Raji (cell line): ENCODE measurements around the gene WDR4.

Experiments used
- POLR2A ChIP-seq: IDR thresholded peaks from 2 replicates; pipeline ENCODE4 v1.6.1; 2011; ENCODE audit warnings: low read depth, low read length, control low read depth; ENCODE audit not compliant: insufficient read depth

Gene WDR4

DNA sequence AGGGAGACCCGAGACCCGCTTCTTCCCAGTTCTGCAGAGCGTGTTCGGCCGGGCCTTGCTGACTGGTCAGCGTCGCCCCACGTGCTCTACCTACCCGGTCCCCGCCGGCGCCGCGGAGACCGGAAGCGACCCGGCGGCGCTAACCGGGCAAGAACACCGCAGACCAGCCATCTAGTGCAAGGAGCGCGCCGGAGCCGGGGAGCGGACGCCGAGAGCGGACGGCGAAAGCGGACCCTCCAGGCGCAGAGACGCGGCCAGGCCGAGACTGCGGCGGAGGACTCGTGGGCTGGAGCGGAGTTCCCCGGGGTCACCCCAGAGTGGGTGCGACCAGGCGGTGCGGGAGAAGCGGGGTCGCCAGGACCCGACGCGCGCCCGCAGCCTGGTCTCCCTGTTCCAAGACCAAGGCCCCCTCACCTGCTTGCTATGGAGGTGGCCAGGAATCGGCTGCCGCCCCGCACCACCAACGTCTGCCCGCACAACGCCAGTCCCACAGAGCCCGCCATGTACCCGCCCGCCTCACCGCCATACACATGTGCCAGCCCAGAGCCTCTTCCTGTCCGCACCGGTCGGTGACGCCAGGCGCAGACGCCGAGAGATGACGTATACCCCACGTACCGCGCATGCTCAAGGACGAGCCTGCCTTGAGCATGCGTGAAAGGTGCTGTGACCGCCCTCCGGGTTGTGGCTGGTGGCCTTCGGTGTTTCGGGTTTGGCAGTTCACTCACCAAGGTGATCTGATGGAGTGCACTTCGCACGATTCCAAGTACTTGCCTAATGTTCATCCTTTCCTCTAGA, at the start of gene WDR4:
Gene WDR4 (minus strand): TSS at position 547 of the 795 bp plus-strand sequence. CDS start 44 bp downstream, at position 503.
- peak; percentile 99 for TF ChIP-seq POLR2A

- no peak for TF ChIP-seq POLR2A
These were observed 46.0 kb upstream of the WDR4 start, which contains the start of gene ERVH48-1 for GRCh38 chr21:42925114-42925926. TSS of gene ERVH48-1 (minus strand) at chr21:42925630. CDS start at chr21:42919006, 6,624 bp downstream.

GRCh38 chr21:42924433-42924751, 45.1 kb upstream of the WDR4 start:
- no peak for TF ChIP-seq POLR2A

DNA sequence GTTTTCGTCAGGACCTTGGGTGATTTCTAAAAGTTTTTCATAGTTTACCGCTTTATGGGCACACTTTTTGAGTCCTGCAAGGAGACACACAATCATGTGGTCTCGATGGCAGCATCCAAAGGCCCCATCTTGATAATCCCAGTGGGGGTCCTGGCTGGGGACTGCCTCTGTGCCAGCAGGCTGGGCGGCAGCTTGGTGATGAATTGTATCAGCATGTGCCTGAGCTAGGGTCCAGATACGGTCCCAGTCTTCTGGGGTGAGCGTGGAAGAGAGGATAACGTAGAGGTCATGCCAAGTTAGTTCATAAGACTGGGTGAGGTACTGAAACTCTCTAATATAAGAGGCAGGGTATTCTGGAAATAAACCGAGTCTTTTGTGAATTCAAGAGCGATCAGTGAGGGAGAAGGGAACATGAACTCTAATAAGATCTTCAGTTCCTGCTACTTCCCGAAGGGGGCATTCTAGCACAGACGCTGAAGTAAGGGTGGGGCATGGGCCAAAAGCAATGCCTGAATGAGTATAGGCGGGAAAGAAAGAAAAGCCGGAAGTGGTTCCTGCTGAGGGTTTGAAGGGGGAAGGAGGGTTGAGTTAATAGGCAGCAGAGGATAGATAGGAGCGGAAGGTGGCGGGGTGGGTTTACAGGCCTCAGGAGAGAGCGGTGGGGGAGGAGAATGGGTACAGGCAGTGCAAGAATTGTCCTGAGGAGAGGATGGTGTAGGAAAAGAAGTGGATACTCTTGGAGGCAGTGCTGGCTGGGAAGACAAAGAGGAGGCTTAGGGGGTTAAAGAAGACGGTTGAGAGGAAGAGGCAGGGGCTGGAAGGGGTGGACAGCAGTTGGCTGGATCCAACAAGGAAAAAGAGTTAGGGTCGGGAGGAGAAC, 44.5 kb upstream of the WDR4 start:
- TF ChIP-seq POLR2A: peak; percentile 49

GRCh38 chr21:42922918-42923317, 43.6 kb upstream of the WDR4 start:
- no peak for TF ChIP-seq POLR2A

GRCh38 chr21:42921927-42922326, 42.6 kb upstream of the WDR4 start:
- TF ChIP-seq POLR2A: no peak

- TF ChIP-seq POLR2A: no peak
These were observed 39.0 kb upstream of the WDR4 start for GRCh38 chr21:42918291-42918690.

DNA sequence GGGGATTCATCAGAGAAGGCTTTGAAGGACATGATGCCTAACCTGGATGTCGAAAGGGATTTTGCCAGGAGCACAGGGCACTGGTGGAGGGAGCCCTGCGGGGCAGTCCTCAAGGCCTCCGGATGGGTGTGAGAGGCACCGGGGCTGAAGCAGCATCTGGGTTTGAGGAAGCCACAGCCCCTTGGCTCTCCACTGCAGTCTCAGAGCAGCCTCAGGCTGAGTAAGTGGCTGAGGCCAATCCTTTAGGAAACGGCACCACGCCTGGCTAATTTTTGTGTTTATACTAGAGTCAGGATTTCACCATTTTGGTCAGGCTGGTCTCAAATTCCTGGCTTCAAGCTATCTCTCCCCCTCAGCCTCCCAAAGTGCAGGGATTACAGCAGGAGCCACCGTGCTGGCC, 34.1 kb upstream of the WDR4 start:
- TF ChIP-seq POLR2A: no peak

DNA sequence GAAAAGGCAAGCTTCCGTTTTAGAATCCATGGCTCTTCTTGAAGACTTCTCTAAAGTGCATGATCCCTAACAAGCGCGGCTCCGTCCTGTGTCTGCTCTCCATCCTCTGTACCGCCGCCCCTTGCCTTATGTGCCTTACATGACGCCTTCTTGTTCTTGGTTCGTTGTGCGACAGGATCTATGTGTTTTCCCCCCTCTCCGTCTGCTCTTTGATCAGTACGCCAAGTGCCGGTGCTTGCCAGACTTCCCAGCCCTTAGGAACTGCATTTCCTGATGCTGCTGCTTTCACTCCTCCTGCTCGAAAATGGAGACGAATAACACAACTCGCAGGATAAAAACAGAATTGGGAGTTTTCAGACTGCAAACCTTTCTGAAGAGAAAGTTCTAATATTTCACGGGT, 26.9 kb upstream of the WDR4 start:
- no peak for TF ChIP-seq POLR2A

GRCh38 chr21:42905195-42905594, 25.9 kb upstream of the WDR4 start:
- no peak for TF ChIP-seq POLR2A

DNA sequence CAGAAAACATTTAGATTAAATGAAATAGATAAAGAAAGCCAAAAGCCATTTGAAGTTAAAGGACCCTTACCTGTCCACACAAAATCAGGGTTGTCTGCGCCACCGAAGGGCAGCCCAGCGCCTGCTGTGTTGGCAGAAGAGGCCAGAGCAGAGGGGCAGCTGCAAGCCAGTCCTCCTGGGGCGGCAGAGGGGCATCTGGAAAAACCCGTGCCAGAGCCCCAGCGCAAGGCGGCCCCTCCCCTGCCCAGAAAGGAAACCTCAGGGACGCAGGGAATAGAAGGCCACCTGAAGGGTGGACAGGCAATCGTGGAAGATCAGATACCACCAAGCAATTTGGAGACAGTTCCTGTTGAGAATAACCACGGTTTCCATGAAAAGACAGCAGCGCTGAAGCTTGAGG, 24.5 kb upstream of the WDR4 start:
- TF ChIP-seq POLR2A: no peak

GRCh38 chr21:42900446-42900845, 21.1 kb upstream of the WDR4 start:
- TF ChIP-seq POLR2A: no peak

GRCh38 chr21:42892931-42893755, 13.8 kb upstream of the WDR4 start, which contains the start of gene NDUFV3:
TSS of gene NDUFV3 (plus strand) at chr21:42893309. CDS start at chr21:42893334, 25 bp downstream.
- TF ChIP-seq POLR2A: peak; percentile 98

- TF ChIP-seq POLR2A: no peak
These were observed 13.2 kb upstream of the WDR4 start for GRCh38 chr21:42892582-42892930.

DNA sequence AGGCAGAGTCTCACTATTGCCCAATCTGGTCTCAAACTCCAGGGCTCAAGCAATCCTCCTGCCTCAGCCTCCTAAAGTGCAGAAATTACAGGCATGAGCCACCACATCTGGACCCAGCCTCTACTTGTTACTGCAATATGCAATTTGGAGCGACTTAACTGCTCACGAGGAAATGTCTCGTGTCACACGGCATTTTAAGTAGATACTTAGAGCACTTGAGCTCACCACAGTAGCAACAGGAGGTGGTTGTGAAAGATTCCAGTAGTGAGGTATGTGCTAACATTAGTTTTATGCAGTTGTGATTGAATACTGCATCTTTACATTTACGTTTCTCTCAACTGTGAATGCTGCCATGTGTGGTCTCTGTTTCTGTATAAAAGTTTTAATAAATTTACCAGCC, 8.0 kb upstream of the WDR4 start:
- no peak for TF ChIP-seq POLR2A

- TF ChIP-seq POLR2A: no peak
These were observed 4.6 kb upstream of the WDR4 start for GRCh38 chr21:42883921-42884320.
